ENCODE data around the gene NTRK1.

- TF ChIP-seq POU6F1 (CRISPR knock-in tag; IDR thresholded peaks at IDR 0.05; ENCODE audit: borderline replicate concordance, low read depth) (no peak), PATZ1 (CRISPR knock-in tag; IDR thresholded peaks at IDR 0.05; ENCODE audit: borderline replicate concordance) (no peak), CREB5 (CRISPR knock-in tag; IDR thresholded peaks at IDR 0.05; ENCODE audit: low read depth) (no peak), ZNF70 (CRISPR knock-in tag; IDR thresholded peaks at IDR 0.05) (no peak), ZFP30 (CRISPR knock-in tag; IDR thresholded peaks at IDR 0.05) (no peak), TCF4 (CRISPR knock-in tag; IDR thresholded peaks at IDR 0.05; ENCODE audit: borderline replicate concordance) (no peak), ZNF8 (CRISPR knock-in tag; IDR thresholded peaks at IDR 0.05) (no peak), RARB (CRISPR knock-in tag; IDR thresholded peaks at IDR 0.05) (no peak), PPARA (CRISPR knock-in tag; IDR thresholded peaks at IDR 0.05; ENCODE audit: borderline replicate concordance) (no peak)
Measured at GRCh38 chr1:156913809-156914387, 53.2 kb downstream of the NTRK1 start.

All from SK-N-SH treated with all-trans-retinoic acid at 6 μM for 48 hours (cell line).